HG03064 (cell line): ENCODE data around the gene SLC50A1.
"Not testable (repeated sequence)": the region's sequence is repeated elsewhere in the genome, so short reads cannot be mapped to it uniquely, and the experiment has no call there.

Experiments used
- ATAC-seq: cut with Tn5 transposase; IDR thresholded peaks from one replicate; pipeline ENCODE4 v1.9.1; 2021; ENCODE audit warnings: low read depth; ENCODE audit not compliant: unreplicated experiment

The SLC50A1 gene

DNA sequence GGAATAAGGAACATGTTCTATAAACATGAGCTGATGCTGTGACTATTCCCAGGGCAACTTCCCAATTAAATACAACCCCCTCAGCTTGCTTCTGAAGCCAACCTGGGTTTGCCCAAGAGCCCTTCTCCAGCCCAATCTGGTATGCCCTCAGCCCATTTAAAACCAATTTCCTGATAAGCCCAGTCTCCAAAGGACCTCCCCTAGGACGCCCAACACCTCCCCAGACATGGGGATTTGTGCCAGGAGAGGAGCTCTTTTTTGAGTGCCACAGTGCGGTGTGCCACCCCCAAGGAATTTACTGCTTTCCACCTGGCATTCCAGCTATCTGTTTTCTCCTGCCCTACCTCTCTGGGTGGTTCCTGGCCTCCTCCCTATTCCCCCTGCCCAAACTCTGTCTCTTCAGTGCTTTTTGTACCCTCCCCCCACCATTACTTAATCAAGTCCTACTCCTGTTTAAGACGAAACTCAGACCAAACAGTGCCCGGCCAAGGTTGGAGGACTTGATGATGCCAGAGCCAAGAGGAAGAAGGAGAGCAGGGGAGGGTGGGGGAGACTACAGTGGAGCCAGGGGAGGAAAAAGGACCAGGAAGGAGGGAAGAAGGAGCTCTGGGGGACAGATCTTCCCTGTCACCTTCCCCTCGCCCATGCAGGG is 19.4 kb upstream of the SLC50A1 start:
- no peak for ATAC-seq

DNA sequence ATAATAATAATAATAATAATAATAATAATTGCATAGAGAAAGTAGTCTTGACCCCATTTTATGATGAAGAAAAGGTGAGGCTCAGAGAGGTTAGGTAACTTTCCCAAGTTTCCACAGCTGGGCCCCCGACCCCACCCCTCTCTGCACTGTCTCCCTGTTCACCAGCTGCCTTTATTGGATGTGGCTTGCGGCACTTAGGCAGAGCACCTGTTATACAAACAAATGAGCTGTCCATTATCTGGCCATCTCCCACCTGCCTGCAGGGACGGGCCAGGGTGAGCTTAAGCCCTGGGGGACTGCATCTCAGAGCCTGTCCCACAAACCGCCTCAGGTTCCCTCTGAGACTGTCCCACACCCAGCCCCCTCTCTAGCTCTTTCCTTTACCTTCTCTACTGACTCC is 18.0 kb upstream of the SLC50A1 start:
- no peak for ATAC-seq

DNA sequence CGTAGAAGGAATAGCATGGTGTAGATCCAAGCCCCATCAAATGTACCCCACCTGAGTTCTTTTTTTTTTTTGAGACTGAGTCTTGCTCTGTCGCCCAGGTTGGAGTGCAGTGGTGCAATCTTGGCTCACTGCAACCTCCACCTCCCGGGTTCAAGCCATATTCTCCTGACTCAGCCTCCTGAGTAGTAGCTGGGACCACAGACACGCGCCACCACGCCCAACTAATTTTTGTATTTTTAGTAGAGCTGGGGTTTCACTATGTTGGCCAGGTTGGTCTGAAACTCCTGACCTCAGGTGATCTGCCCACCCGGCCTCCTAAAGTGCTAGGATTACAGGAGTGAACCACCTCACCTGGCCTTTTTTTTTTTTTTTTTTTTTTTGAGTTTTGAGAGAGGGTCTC is 17.6 kb upstream of the SLC50A1 start:
- ATAC-seq = not testable (repeated sequence)

DNA sequence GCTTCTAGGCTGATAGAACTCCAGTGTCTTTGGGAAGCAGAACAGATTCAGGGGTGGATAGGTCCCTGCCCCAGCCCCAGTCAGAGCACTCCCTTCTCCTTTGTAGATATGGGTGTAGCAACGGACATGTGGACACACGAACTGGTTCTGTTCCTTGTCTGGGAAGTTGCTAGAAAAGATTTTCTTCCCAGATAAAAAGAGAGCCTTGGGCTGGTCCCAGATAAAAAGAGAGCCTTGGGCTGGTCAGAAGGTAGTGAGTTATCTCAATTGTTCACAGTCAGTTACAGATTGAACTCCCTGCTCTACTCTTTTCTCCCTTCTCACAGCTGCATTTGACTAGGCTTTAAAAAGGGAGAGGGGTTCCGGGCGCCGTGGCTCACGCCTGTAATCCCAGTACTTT is 15.4 kb upstream of the SLC50A1 start:
- no peak for ATAC-seq

DNA sequence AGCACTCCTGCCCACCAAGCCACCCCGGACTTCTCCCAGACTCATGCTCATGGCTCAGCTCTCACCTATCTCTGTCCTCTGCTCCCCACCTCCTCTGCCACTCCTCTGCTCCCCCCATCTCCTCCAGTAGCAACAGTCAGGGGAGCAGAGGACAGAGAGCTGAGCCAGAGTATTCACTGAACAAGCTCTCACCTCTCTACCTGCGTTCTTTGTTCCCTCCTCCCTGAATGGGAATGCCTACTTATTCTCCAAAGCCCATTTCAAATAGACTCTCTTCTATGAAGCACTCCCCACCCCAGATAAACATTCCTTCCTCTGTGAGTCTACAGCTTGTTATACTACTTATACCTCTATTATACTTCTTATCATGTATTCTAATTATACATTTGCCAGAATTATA is 14.4 kb upstream of the SLC50A1 start:
- no peak for ATAC-seq

DNA sequence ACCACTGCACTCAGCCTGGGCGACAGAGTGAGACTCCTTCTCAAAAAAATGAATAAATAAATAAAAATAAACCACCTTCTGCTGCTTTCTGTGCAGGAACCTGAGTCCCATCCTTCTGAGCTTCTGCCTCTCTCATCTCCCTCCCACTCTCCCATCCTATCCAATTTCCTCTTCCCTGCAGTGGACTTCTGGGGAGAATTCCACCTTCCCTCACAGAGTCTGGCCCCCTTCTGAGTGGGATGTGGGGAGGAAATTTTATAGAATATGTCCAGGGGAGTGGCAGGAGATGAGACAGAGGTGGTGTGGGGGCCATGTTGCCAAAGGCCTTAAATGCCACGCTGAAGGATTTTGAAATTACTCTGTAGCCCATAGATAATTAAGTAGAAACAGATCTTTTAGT is 13.3 kb upstream of the SLC50A1 start:
- no peak for ATAC-seq

DNA sequence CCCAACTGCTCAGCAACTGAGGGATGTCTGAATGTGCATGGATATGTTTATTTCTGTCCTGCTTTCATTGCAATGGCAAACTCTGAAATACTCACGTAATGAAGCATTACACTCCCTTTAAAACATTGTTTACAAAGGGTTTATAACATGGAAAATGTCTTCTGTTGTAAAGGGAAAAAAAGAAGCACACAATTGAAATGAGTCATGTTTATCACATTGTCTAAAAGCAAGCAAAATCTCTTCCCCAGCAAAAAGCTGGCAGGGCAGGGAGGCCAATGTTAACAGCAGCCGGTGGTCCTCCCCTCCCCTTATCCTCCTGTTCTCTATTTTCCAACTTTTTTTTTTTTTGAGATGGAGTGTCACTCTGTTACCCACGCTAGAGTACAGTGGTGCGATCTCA is 11.9 kb upstream of the SLC50A1 start:
- no peak for ATAC-seq

DNA sequence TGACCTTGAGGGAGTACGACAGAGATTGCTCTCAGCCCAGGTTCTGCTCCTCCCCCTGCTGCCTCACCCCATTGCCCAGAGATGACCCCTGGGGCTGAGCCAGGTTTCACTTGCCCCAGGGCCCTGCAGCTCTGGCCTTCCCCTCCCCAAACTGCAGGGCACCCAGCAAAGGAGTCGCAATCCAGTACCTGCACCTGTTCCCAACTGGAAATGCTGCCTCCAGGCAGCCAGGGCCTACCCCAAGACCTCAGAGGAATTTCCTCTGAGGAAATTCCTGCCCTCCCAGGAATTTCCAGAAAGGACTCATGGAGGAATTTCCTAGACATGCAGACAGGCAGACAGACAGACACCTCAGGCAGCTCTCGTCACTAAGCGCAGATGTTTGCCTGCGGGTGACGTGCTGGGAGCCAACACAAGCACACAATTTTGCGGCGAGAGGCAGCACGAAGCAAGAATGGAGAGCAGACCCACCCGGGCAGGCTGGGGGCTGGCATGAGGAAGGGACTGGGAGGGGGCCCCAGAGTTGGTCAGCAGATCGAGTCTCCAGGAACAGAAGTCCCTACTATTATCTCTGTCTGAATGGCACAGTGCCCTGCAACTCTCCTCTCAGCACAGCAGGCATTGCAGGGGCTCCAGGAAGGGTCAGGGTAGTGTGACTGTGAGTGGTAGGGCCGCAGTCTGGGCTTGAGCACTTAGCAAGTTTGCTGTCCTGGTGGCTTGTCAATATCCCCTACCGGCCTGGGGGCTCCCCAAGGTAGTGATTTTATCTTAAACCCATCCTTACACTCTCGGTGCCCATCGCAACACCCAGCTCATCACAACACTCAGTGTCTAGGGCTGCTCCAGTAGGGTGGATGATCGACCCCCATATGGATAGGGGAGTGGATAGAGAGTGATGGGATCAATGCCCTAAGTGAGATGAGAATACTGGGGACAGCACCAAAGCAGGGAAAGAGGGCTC is 10.9 kb upstream of the SLC50A1 start:
- ATAC-seq = no peak

DNA sequence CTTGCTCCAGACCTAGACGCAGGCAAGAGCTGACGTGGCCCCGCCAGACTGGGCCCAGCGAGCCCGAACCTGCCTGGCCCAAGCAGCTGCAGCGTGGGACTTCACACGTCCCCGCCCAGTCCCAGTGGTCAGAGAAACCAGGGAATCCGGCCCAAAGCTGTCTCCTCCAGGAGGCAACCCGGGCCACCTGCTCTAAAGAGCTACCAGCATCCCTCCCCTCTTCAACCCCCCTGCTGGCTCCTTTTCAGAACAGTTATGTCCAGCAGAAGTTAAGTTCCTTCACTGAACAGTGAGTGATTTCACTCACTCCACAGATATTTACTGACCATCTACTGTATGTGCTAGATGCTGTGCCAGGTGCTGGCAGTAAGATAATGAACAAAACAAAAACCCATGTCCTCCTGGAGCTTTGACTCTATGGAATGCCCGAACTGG is 10.1 kb upstream of the SLC50A1 start:
- ATAC-seq = no peak

DNA sequence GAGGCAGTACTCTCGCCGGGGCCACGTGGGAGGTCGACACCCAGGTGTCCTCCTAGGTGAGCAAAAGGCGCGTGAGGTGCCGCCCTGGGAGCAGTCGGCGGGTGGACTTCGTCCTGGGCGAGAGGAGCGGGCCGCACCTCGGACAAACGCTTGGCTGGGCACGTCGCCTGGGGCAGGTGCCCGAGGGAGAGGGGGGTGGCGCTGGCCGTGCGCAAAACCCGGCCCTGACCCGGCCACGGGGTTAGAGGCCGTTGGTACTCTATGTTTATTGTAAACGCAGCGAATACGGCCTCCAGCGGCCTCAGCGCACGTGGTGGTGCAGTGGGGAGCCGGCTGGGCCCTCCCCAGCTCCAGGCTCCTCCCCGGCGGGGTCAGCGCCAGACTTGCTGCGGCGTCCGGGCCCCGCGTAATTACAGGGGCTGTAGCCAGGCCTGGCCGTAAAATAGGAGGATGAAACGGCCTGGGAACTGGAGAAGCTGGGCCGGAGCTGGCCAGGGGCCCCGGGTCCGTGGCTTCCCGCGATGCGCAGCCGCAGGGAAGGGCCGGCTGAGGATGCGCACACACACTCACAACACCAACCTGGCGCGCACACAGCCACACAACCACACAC is 9.6 kb upstream of the SLC50A1 start:
- ATAC-seq = no peak

DNA sequence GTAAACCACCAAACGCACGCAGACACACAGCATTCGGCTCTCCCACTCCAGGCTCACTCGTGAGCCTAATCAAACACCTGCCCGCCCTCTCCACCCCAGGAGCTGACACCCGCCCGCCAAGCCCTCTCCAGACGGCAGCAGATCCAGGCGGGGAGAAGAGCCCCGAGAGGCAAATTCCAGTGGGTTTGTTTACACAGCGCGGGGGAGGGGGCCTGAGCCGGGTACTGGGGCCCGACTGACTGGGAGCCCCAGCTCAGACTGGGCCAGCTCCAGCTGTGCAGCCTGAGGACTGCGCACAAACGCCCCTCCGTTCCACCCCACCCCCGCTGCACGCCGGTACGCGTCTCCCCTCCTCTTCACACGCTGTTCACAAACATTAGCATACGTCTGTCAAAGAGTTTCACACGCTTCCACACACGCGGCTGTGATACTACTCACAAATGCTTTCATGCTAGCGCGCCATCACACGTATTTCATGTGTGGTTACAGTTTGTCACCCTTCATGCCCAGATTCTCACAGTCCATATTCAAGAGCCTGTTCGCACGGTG is 9.0 kb upstream of the SLC50A1 start:
- ATAC-seq = no peak

DNA sequence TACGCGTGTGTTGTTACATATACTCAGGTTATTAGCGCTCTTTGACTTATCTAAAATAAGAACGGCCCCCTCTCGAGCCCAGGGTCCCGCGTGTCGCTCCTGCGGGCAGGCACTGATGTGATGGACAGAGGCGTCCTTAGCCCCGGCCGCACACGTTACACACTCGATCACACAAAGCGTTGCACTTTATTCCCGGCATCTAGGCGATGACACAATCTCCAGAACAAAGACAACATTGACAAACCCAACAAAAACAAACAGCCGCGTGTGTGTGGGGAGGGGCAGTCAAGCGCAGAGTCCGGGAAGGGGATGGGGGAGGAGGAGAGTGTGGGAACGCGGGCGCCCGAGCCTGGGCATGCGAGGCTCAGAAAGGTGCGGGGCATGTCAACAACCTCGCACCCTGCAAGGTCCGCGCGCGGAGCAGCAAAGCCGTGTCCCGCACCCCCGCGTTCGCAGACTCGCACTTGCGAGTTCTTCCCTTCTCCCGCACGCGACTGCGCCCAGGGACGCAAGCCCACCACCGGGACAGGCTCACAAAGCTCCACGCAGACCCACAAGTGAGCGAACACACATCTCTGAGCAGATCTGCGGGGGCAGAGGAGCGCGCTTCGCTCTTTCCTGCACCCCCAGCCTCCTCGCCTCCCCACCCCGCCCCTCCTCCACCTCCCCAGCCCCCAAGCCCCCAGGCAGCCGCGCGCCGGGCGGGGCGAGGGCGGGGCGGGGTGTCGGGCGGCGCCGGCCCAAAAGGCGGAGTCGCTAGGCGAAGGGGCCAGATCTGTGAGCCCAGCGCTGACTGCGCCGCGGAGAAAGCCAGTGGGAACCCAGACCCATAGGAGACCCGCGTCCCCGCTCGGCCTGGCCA is 8.3 kb upstream of the SLC50A1 start, which contains the start of gene EFNA1:
EFNA1 (plus strand) TSS at position 772 of the 862 bp plus-strand sequence. CDS start 102 bp downstream, outside the sequence.
- no peak for ATAC-seq

DNA sequence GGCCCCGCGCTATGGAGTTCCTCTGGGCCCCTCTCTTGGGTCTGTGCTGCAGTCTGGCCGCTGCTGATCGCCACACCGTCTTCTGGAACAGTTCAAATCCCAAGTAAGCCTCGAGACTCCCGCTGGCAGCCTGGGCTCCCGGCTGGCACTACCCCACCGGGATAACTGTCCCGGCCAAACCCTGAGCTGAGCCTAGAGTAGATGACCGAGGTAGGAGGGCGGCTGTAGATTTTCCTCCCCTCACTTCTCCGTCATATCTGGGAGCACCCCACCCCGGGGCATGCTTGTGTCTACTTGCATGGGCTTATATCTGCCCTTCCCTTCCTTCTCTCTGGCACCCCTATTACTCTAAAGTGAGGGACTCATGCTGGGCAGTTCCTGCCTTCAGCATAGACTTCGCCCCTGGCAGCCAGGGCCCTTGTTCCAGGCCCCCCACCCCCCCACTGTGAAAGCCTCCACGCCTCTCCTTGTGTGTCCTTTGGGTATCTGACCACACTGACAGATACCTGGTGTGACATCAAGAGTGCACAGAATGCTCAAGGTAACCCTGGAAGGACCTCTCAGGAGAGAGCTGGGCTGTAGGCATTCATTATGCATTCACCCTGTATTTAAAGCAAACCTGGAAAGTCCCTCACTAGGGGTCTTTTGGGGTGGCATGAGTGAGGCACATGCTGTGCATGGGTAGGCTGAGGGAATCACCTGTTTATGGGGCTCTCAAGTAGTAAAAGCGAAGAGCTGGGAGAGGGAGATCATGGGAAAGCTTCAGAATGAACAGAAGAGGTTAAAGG is 7.5 kb upstream of the SLC50A1 start:
- no peak for ATAC-seq

DNA sequence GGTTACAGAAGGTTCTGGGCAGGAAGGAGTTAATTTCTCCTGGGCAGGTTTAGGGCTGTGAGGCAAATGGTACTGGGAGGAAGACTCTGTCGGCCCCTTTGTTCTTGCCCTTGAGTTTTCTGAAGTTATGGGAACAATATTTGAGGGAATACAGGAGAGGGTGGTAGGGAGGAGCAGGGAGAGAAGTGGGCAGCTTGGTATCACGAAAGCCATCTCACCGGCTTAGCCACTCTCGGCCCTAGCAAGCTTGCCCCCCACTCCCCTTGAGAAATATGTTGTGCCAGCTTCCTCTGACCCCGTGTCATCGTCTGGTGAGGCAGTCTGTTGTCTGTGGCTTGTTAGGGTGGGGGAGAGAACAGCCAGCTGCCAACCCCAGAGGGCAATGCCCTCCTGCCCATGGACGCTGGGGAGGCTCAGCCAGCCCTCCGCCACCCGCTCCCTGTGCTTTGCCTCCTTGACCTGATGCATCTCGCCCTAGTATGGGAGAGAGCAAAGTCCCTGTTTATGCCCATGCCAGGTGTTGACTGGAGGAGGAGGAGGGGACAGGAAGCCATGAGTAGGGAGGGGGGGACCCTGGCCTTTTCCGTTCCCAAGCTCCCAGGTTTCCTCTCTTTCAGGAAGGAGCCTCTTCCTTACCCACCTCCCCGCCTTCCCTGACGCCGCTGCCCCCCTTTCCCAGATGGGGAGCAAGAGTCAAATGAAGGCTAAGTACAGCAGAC is 6.7 kb upstream of the SLC50A1 start:
- no peak for ATAC-seq

DNA sequence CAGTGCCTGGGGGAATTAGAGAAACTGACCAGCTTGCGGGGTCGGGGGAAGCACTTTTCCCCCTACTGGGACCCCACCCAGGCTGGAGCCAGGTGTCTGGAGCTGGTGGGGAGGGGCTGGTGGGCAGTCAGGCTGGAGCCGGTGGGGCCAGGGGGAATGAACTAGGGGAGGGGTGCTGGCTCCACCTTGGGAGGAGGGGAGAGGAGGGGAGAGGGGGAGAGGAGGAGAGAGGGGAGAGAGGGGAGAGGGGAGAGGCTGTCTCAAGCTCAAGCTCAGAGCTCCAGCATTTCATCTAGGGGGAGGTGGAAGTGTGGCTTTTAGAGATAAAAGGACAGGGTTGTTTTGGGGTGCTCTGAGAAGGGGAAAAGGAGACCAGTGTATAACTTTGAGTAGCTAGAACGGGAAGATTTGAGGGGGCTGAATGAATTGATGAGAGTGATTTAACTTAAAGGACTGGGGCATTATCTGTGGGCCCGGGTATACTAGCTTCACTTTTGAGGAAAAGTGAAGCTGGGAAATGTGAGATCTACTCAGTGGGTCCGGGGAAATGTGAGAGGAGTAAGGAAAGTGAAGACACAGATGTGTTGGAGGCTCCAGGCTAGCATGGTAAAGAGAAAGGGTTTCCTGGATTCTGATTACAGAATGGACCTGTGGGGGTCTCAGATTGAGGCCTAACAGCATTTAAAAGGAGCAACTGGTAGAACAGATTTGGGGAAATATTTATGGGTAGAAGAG is 5.2 kb upstream of the SLC50A1 start:
- no peak for ATAC-seq

DNA sequence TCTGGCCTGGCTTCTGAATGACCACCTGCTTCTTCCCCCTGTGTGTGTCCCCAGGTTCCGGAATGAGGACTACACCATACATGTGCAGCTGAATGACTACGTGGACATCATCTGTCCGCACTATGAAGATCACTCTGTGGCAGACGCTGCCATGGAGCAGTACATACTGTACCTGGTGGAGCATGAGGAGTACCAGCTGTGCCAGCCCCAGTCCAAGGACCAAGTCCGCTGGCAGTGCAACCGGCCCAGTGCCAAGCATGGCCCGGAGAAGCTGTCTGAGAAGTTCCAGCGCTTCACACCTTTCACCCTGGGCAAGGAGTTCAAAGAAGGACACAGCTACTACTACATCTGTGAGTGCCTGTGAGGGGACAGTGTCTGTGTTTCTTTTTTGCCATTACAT is 4.4 kb upstream of the SLC50A1 start:
- ATAC-seq = no peak

DNA sequence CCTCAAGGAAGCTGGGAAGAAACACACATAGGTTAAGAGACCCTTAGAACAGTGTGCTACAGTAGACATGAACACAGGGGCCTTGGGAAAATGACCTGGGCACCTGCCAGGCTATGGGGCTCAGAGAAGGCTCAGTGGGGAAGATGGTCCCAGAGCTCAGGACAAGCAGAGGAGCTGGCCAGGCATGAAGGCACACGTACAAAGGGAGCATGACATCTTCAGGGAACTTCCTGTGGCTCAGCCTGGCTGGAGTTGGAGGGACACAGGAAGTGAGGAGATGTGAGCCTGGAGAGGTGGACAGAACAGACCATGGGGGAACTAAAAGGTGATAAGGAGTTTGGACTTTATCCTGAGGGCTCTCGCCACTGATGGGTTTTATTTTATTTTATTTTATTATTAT is 3.8 kb upstream of the SLC50A1 start:
- ATAC-seq = no peak

DNA sequence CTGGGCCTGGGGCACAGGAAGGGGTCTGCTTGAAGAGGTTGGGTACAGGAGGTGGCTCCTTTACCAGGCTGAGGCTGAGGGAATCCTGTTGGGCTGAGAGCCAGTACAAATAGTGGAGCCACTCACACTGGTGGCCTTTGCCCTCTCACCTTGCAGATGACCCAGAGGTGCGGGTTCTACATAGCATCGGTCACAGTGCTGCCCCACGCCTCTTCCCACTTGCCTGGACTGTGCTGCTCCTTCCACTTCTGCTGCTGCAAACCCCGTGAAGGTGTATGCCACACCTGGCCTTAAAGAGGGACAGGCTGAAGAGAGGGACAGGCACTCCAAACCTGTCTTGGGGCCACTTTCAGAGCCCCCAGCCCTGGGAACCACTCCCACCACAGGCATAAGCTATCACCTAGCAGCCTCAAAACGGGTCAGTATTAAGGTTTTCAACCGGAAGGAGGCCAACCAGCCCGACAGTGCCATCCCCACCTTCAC is 1.8 kb upstream of the SLC50A1 start:
- no peak for ATAC-seq
